Posterior vena cava (tissue), 2 donors: ENCODE data around the gene CDCP1. TPM values are rescaled to one million over a fixed set of nuclear protein-coding genes. Genes with fewer than 3 reads are reported as not detected.
"Not testable (repeated sequence)": the region's sequence is repeated elsewhere in the genome, so short reads cannot be mapped to it uniquely, and the experiment has no call there.

Experiments
- DNase-seq: peaks from one replicate; pipeline ENCODE4 v3.0.0-alpha.2; 2020; ENCODE audit warnings: low spot score
- intact Hi-C, 2 donors: fragments of 100-400 bp; cut with DNase I; formaldehyde crosslinking; loops; one replicate each; pipeline versions ENCODE4 v1.14.1 to v1.14.2; 2022 to 2023
- total RNA-seq, 2 donors: library from RNA; stranded (reverse); fragmentation: NEBNext Ultra II Directional; extraction: Animal tissue kit (Norgen Biotek cat#: 25700); gene quantifications; one replicate each; pipeline ENCODE4 v1.2.1, GENCODE V29; 2021
- donor health status: DM: yes; HTN: yes; CAD: no.
- donor health status: DM: yes; HTN: yes; CAD: no.

Gene CDCP1
- total RNA-seq, 2 donors from 2014 or later: 3.9 to 4.8 TPM

GRCh38 chr3:45143673-45144671, 2.2 kb downstream of the CDCP1 start:
- DNase-seq: no peak
- intact Hi-C loops: no loop called here

DNA sequence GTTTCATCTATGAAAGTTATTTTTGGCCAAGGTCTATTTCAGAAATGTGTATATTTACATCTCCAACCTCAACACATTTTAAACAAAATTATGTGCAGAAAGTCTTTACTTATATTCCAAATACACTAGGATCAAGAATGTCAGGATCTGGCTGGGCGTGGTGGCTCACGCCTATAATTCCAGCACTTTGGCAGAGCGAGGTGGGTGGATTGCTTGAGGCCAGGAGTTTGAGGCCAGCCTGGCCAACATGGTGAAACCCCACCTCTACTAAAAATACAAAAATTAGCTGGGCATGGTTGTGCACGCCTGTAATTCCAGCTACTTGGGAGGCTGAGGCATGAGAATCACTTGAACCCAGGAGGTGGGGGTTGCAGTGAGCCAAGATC, 5.4 kb downstream of the CDCP1 start:
- DNase-seq, intact Hi-C loops: not testable (repeated sequence)

DNA sequence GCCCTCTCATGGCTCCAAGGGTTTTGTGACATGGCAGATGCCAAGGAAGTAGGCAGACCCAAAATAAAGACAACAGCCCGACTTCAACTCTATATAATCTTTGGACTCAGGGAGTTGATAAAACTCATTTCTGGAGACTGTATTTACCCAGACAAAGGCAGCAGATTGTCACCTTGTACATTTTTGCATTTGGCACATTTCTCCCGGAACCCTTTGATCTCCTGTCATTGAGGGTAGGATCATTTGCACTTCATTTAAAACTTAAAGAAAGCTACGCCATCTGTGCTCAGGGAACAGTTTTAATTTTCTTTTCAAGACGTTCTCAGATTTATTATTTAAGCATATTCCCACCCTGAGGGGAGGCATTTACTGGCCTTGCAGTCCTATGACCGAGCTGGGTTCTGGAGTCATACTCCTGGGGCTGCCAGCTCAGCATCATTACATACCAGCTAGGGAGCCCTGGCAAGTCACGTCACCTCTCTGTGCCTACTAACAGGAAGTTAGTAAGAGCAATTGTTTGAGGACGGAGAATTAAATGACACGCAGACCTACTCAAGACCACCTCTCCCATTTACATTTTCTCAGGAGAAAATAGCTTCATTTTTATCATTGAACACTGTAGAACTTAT, 5.9 kb downstream of the CDCP1 start:
- DNase-seq: no peak
- intact Hi-C loops: no loop called here

DNA sequence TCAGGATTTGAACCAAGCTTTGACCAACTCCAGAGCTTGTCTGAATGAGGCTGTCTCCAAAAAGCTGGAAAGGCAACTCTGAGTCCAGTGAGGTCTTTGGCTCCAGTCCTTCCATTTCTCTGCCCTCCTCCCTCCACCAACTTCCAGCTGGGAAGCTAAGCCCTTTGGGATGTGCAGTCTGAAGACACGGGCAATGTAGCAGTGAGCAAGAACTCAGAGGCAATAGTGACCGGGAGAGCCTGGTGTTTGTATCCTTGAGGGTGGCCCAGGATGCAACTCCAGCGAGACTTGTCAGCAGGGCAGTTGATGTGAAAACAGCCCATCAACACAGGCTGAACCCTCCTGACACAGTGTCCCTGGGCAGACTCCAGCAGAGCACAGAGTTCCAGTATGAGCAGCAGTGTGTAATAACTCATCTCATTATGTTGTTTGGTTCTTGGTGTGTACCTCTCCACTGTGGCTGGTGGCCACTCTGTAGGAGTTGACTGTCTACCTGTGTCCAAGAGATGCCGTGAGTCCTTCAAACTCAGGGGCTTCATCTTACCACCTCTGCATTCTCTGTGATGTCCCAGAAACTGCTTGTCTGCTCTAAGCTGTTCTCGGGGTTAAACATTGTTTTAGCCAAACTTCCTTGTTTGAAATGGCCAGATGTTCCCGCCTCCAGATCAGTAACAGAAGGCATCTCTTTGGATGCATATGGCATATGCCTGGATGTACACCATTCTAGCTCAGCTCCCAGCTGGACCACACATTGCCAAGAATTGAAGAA, 6.6 kb downstream of the CDCP1 start:
- intact Hi-C loops: no loop called here
- DNase-seq: no peak

DNA sequence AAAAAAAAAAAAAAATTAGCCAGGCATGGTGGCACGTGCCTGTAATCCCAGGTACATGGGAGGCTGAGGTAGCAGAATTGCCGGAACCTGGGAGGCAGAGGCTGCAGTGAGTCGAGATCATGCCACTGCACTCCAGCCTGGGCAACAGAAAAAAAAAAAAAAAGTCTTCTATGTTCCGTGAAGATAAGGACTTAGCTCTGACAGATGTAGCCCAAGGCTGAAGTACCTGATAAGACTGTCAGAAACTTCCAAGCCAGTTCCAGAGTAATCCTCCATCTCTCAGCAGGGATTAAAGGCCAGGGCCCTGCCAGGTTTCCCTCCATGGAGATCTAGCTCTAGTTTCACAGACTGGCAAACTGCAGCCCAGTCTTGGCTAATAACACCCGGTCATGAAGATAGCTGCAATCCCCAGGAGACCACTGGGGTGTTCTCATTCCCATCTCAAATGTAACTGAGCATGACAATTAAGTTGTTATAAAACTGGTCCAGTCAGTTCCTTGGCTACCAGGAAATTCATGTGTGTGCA, 8.5 kb downstream of the CDCP1 start:
- DNase-seq: no peak
- intact Hi-C loops: no loop called here

GRCh38 chr3:45135959-45136358, 10.2 kb downstream of the CDCP1 start:
- intact Hi-C loops: no loop called here
- DNase-seq: no peak

DNA sequence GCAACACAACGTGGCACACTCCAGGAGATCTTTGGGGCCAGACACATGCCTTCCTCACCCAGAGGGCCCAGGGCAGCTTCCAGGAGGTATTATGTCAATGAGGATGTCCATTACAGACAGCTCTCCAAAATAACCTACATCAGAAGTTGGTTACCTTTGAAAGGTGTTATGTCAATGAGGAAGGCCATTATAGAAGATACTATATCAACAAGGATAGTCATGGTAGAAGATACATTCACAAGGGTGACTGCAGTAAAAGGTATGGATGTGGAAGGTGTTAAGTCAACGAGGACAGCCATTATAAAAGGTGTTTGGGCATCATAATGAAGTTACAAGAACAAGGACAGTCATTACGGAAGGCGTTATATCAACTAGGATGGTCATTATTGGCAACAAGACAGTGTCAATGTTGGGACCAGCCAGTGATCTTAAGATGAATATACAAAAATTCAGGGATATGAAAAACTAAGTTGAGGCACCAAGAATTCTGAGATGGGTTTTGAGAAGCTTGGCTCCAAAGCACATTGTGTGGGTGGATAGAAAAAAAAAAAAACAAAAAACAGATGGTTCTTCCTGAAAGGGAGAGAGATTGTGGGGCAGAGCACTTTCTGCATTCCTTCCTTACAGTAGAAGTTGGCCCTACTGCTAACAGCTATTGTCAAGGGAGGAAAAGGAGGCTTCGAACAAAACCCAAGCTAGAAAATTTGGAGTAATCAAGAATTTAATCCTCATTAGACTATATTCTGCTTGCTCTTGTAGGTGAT, 11.2 kb downstream of the CDCP1 start:
- intact Hi-C loops: no loop called here
- no peak for DNase-seq

DNA sequence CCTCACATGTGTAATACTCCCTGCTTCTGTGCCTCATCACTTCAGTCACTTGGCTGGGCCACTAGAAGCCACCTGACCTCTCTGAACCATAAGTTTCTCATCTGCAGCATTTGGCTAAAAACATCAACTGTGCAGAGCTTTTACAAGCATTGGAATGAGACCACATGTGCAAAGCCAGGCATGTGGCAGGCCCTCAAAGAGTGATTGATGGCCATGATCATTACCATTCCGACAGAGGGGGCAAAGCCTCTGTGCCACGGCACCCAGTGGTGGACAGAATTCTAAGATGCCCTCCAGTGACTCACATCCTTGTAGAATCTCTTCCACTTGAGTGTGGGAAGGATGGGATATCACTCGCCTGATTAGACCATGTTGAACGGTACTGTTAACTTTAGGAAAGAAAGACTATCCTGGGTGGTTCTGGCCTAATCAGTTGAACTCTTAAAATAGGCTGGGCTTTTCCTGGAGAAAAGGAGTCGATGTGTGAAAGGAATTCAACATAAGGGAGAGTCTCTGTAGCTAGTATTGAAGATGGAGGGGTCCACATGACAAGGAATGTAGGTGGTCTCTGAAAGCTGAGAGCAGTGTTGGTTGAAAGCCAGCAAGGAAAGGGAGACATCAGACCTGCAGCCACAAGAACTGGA, 13.5 kb downstream of the CDCP1 start:
- no peak for DNase-seq
- intact Hi-C loops: no loop called here

DNA sequence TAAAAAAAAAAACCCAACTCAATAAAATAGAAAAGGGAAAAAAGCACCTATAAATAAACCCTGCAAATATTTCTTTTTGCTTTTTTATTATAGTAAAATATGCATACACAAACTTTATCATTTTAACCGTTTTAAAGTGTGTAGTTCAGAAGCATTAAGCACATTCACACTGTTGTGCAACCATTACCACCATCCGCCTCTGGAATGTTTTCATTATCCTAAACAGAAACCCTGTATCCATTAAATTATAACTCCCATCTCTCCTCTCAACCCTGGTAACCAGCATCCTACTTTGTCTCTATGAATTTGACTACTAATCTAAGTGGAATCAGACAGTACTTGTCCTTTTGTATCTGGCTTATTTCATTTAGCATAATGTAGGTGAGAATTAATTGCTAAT, 15.0 kb downstream of the CDCP1 start:
- intact Hi-C loops: no loop called here
- DNase-seq: no peak

- DNase-seq: no peak
- intact Hi-C loops: no loop called here
Measured at GRCh38 chr3:45130476-45130875, 15.7 kb downstream of the CDCP1 start.

DNA sequence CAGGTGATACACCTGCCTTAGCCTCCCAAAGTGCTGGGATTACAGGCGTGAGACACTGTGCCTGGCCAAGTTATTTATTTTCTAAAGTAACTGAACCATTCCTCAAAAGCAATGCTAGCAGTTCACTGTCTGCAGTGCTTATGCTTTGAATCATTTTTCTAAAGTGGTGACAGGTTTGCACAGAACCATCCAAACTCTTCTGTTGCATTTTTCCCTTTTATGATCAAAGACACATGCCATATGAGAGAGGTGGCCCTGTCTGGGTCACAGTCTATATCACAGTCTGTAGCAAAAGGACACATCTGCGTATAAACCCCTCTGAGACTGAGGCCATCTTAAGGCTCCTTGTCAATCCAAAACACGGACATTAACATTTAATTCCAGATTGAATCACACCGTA, 17.2 kb downstream of the CDCP1 start:
- intact Hi-C loops: no loop called here
- DNase-seq: no peak

DNA sequence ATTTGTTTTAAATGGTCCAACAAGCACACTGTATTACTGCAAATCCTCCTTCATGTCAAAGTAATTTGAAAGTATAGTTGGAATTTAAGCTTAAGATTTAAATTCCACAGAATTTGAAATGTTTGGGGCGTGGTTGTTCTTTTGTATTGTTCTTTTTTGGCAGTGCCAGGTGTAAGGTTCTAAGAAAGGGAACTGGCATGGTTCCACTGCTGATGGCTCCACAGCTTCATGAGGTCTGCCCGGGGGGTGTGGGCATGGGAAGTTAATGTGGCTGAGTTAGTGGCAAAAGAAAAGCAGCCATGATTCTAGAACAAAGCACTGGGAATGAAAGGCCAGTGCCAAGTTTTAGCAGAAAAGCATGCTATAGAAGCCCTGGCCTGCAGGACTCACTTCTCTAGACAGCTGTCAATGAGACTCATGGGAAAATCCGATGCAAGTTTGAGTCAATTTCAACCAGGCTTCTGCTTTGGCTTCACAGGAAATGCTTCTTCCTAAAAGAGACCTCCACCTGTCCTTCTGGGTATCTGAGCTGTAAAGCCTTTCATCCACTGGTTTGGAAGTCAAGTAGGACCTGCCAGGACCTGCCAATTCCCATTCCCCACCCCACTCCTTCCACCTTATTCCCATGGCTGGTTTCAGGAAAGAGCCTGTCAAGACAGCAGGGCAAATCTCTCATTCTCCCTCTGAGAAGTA, 18.9 kb downstream of the CDCP1 start:
- no peak for DNase-seq
- intact Hi-C loops: no loop called here

DNA sequence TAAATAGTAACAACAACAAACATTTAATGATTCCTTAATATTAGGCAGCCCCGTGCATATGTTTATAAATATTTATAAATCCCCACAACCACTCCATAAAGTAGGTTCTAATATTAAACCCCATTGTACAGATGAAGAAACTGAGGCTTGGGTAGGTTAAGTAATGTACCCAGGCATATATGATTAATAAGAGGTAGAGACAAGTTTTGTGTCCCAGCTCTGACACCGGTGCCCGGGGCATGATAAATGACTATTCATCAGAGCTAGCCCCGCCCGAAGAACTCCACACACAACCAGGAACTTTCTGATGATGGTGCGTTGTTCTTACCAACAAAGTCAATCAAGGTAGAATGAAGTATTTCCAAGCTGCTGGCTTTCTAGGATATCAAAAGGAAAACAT, 19.4 kb downstream of the CDCP1 start:
- no peak for DNase-seq
- intact Hi-C loops: no loop called here

- intact Hi-C loops: no loop called here
- DNase-seq: no peak
Measured at GRCh38 chr3:45125550-45126026, 20.6 kb downstream of the CDCP1 start.

DNA sequence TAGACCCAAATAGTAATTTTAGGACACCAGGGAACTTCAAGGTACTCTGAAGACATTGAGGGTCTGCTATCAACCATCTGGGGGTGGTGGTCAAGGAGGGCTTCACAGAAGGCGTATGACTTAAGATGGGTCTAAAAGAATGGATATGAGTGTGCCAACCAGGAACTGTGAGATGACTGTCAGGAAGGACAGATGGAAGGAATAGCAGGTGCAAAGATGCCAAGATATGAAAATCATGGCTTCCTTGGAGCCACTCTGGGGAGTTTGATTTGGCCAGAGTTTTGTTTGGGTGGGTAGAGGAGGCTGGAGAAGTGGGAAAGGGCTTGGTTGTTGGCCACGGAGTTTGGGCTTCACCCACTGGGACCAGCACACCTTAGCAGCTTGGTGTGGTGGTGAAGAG, 21.2 kb downstream of the CDCP1 start:
- DNase-seq: no peak
- intact Hi-C loops: loop anchor here in 1 of 2 donors (5.0 kb wide), 1 partner anchor 963 kb away; no protein-coding TSS in a partner anchor

- intact Hi-C loops: loop anchor here in 1 of 2 donors (5.0 kb wide), 1 partner anchor 962 kb away; no protein-coding TSS in a partner anchor
- DNase-seq: no peak
Measured at GRCh38 chr3:45124352-45124751, 21.8 kb downstream of the CDCP1 start.

GRCh38 chr3:45123581-45124269, 22.5 kb downstream of the CDCP1 start:
- intact Hi-C loops: loop anchor here in 1 of 2 donors (5.0 kb wide), 1 partner anchor 961 kb away; no protein-coding TSS in a partner anchor
- no peak for DNase-seq
